K562 (cell line): ENCODE data around the gene MRPL40. TPM values are rescaled to one million over a fixed set of nuclear protein-coding genes. Genes with fewer than 3 reads are reported as not detected.

Source experiments
- ARNT ChIP-seq, 2 experiments: fragments of 450-650 bp; IDR thresholded peaks; 2 replicates each; pipeline ENCODE4 v1.6.1; 2016; ENCODE audit warnings: mild to moderate bottlenecking in 1 of 2
- FOXM1 ChIP-seq, 2 experiments: fragments of 450-650 bp in 1 of 2; sonication (generic) in 1 of 2; formaldehyde crosslinking in 1 of 2; IDR thresholded peaks; 2 replicates each; pipeline versions ENCODE4 v1.6.1 to v1.9.0; 2017 to 2022; ENCODE audit warnings: low read depth in 2 of 2, mild to moderate bottlenecking in 2 of 2, missing genetic modification reagents in 1 of 2, moderate library complexity in 1 of 2
- KLF1 ChIP-seq: fragments of 450-650 bp; IDR thresholded peaks from 2 replicates; pipeline ENCODE4 v1.6.1; 2016; ENCODE audit warnings: missing genetic modification characterization, missing compliant biosample characterization
- LARP7 ChIP-seq: fragments of 450-650 bp; IDR thresholded peaks from 2 replicates; pipeline ENCODE4 v1.6.1; 2016
- MXI1 ChIP-seq: IDR thresholded peaks from 2 replicates; pipeline ENCODE4 v1.6.1; 2011; ENCODE audit warnings: low read depth, mild to moderate bottlenecking, improper control_type of control experiment, low read length
- MYC ChIP-seq, 2 experiments: fragments of 250-450 bp in 1 of 2; sonication (Bioruptor Pico) in 1 of 2; IDR thresholded peaks; 2 replicates each; pipeline versions ENCODE4 v1.5.1 to v1.6.1; 2012 to 2021; ENCODE audit warnings: low read depth in 2 of 2, borderline replicate concordance in 1 of 2, improper control_type of control experiment in 1 of 2, low read length in 1 of 2, mild to moderate bottlenecking in 1 of 2, moderate library complexity in 1 of 2
- SOX6 ChIP-seq: fragments of 450-650 bp; IDR thresholded peaks from 2 replicates; pipeline ENCODE4 v1.6.1; 2014; ENCODE audit warnings: mild to moderate bottlenecking
- TEAD4 ChIP-seq, 2 experiments: sonication (generic) in 1 of 2; formaldehyde crosslinking in 1 of 2; IDR thresholded peaks; 2 replicates each; pipeline versions ENCODE4 v1.6.1 to v1.8.0; 2012 to 2022; ENCODE audit warnings: borderline replicate concordance in 1 of 2, inconsistent platforms in 1 of 2, low read length in 1 of 2, mild to moderate bottlenecking in 1 of 2, missing genetic modification reagents in 1 of 2
- WHSC1 ChIP-seq: IDR thresholded peaks from one replicate; pipeline ENCODE4 v1.6.1; 2012; ENCODE audit warnings: low read length, control low read depth, inconsistent platforms
- polyA plus RNA-seq, 8 experiments: library from polyadenylated mRNA; depleted of rRNA in 4 of 8; stranded (reverse) in 5 of 8; unstranded in 3 of 8; fragments of >200 nt; fragmentation: Nextera tagmentation in 2 of 8; fragmentation: Illumina TruSeq in 1 of 8; extraction: Ambion mirVana in 2 of 8; extraction: Trizol in 1 of 8; gene quantifications; 2 replicates each; pipeline versions ENCODE4 v1.2.1 to v1.2.3, GENCODE V29; 2011 to 2014; ENCODE audit warnings: inconsistent platforms in 1 of 8, missing spikeins in 1 of 8
- total RNA-seq, 7 experiments: library from RNA; depleted of rRNA in 6 of 7; stranded (reverse); fragments of >200 nt in 6 of 7; fragmentation: Illumina TruSeq in 2 of 7; extraction: Trizol in 2 of 7; gene quantifications; 2 replicates each; pipeline versions ENCODE4 v1.2.1 to v1.2.3, GENCODE V29; 2011 to 2021; ENCODE audit warnings: low replicate concordance in 1 of 7
- TF ChIP-seq, protein P1 (sequence below): fragments of 250-450 bp; sonication (Bioruptor Pico); IDR thresholded peaks from 2 replicates; pipeline ENCODE4 v1.4.0; 2020; ENCODE audit warnings: mild to moderate bottlenecking, moderate library complexity
- TF ChIP-seq, protein P2 (sequence below): IDR thresholded peaks from 2 replicates; pipeline ENCODE4 v1.6.1; 2012; ENCODE audit warnings: low read depth, low read length, improper control_type of control experiment, borderline replicate concordance
- TF ChIP-seq, protein P3 (sequence below): fragments of 250-450 bp; sonication (Bioruptor Pico); IDR thresholded peaks from 2 replicates; pipeline ENCODE4 v1.4.0; 2020

The MRPL40 gene
- total and polyA plus RNA-seq, 9 of the 15 experiments (the other 6 are each of a cell fraction or from before 2014, with no cell fraction given) = 132 to 652 (median 208) TPM

DNA sequence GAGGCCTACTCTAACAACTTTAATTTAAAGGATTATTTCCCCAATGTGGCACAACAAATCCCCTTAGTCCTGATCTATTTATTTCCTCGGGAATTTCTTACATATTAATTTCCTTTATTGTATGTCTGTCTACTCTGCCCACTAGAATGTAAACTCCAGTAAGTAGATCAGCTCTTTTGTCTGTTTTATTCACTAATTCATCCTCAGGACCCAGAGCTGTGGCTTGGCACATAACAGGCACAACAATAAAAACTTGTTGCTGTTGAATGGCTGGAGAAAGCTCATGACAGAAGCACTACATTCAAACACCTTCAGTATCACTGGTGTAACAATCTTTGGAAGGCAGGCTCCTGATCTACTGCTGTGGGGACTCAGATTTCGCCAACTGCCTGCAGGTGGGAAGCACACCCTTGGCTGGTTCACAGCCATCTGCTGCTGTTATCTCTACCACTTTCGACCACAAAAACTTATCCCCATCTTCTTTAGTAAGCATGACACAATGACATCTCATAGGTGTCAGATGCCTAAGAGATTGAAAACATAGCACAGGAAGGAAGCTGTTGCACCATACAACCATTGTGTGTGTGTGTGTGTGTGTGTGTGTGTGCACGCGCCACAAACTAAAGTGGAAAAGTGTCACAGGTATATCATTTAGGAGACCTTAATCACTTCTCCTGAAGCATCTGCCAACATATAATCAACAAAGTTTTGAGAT lies 12.7 kb upstream of the MRPL40 start (continued):
- TF ChIP-seq, protein P1, sequence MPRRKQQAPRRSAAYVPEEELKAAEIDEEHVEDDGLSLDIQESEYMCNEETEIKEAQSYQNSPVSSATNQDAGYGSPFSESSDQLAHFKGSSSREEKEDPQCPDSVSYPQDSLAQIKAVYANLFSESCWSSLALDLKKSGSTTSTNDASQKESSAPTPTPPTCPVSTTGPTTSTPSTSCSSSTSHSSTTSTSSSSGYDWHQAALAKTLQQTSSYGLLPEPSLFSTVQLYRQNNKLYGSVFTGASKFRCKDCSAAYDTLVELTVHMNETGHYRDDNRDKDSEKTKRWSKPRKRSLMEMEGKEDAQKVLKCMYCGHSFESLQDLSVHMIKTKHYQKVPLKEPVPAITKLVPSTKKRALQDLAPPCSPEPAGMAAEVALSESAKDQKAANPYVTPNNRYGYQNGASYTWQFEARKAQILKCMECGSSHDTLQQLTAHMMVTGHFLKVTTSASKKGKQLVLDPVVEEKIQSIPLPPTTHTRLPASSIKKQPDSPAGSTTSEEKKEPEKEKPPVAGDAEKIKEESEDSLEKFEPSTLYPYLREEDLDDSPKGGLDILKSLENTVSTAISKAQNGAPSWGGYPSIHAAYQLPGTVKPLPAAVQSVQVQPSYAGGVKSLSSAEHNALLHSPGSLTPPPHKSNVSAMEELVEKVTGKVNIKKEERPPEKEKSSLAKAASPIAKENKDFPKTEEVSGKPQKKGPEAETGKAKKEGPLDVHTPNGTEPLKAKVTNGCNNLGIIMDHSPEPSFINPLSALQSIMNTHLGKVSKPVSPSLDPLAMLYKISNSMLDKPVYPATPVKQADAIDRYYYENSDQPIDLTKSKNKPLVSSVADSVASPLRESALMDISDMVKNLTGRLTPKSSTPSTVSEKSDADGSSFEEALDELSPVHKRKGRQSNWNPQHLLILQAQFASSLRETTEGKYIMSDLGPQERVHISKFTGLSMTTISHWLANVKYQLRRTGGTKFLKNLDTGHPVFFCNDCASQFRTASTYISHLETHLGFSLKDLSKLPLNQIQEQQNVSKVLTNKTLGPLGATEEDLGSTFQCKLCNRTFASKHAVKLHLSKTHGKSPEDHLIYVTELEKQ (CRISPR knock-in tag) = peak; percentile 53; the same call in 1 of the 2 replicates
- TF ChIP-seq MXI1 (peak; percentile 91), FOXM1 (IDR thresholded peaks at IDR 0.05; ENCODE audit: low read depth) (peak; percentile 95), FOXM1 (CRISPR knock-in tag; IDR thresholded peaks at IDR 0.05; ENCODE audit: low read depth) (no peak), LARP7 (no peak), WHSC1 (peak; percentile 64), SOX6 (peak; percentile 98), KLF1 (tag) (peak; percentile 42; the same call in 1 of the 2 replicates), ARNT (IDR thresholded peaks at IDR 0.05) (peak; percentile 63 to 95; a peak in 3 of 4 replicates), TEAD4 (IDR thresholded peaks at IDR 0.05; ENCODE audit: low read length) (peak; percentile 99), TEAD4 (CRISPR knock-in tag; IDR thresholded peaks at IDR 0.05; ENCODE audit: borderline replicate concordance) (no peak), MYC (IDR thresholded peaks at IDR 0.05; ENCODE audit: low read depth, low read length) (peak; percentile 82; the same call in 1 of the 2 replicates), MYC (CRISPR knock-in tag; IDR thresholded peaks at IDR 0.05; ENCODE audit: borderline replicate concordance, low read depth) (no peak)
- TF ChIP-seq, protein P2, sequence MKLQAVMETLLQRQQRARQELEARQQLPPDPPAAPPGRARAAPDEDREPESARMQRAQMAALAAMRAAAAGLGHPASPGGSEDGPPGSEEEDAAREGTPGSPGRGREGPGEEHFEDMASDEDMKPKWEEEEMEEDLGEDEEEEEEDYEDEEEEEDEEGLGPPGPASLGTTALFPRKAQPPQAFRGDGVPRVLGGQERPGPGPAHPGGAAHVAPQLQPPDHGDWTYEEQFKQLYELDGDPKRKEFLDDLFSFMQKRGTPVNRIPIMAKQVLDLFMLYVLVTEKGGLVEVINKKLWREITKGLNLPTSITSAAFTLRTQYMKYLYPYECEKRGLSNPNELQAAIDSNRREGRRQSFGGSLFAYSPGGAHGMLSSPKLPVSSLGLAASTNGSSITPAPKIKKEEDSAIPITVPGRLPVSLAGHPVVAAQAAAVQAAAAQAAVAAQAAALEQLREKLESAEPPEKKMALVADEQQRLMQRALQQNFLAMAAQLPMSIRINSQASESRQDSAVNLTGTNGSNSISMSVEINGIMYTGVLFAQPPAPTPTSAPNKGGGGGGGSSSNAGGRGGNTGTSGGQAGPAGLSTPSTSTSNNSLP = peak; percentile 82; the same call in 1 of the 2 replicates
- TF ChIP-seq, protein P3, sequence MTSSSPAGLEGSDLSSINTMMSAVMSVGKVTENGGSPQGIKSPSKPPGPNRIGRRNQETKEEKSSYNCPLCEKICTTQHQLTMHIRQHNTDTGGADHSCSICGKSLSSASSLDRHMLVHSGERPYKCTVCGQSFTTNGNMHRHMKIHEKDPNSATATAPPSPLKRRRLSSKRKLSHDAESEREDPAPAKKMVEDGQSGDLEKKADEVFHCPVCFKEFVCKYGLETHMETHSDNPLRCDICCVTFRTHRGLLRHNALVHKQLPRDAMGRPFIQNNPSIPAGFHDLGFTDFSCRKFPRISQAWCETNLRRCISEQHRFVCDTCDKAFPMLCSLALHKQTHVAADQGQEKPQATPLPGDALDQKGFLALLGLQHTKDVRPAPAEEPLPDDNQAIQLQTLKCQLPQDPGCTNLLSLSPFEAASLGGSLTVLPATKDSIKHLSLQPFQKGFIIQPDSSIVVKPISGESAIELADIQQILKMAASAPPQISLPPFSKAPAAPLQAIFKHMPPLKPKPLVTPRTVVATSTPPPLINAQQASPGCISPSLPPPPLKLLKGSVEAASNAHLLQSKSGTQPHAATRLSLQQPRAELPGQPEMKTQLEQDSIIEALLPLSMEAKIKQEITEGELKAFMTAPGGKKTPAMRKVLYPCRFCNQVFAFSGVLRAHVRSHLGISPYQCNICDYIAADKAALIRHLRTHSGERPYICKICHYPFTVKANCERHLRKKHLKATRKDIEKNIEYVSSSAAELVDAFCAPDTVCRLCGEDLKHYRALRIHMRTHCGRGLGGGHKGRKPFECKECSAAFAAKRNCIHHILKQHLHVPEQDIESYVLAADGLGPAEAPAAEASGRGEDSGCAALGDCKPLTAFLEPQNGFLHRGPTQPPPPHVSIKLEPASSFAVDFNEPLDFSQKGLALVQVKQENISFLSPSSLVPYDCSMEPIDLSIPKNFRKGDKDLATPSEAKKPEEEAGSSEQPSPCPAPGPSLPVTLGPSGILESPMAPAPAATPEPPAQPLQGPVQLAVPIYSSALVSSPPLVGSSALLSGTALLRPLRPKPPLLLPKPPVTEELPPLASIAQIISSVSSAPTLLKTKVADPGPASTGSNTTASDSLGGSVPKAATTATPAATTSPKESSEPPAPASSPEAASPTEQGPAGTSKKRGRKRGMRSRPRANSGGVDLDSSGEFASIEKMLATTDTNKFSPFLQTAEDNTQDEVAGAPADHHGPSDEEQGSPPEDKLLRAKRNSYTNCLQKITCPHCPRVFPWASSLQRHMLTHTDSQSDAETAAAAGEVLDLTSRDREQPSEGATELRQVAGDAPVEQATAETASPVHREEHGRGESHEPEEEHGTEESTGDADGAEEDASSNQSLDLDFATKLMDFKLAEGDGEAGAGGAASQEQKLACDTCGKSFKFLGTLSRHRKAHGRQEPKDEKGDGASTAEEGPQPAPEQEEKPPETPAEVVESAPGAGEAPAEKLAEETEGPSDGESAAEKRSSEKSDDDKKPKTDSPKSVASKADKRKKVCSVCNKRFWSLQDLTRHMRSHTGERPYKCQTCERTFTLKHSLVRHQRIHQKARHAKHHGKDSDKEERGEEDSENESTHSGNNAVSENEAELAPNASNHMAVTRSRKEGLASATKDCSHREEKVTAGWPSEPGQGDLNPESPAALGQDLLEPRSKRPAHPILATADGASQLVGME (CRISPR knock-in tag) = peak; percentile 81; the same call in 1 of the 2 replicates
